GM19328 (cell line): Measurements from ENCODE around the gene TIMP2.
"Not testable (repeated sequence)": the region's sequence is repeated elsewhere in the genome, so short reads cannot be mapped to it uniquely, and the experiment has no call there.

ENCODE experiments used
- ATAC-seq: cut with Tn5 transposase; IDR thresholded peaks from one replicate; pipeline ENCODE4 v1.9.1; 2021; ENCODE audit warnings: mild to moderate bottlenecking, moderate library complexity; ENCODE audit not compliant: unreplicated experiment

Gene TIMP2

DNA sequence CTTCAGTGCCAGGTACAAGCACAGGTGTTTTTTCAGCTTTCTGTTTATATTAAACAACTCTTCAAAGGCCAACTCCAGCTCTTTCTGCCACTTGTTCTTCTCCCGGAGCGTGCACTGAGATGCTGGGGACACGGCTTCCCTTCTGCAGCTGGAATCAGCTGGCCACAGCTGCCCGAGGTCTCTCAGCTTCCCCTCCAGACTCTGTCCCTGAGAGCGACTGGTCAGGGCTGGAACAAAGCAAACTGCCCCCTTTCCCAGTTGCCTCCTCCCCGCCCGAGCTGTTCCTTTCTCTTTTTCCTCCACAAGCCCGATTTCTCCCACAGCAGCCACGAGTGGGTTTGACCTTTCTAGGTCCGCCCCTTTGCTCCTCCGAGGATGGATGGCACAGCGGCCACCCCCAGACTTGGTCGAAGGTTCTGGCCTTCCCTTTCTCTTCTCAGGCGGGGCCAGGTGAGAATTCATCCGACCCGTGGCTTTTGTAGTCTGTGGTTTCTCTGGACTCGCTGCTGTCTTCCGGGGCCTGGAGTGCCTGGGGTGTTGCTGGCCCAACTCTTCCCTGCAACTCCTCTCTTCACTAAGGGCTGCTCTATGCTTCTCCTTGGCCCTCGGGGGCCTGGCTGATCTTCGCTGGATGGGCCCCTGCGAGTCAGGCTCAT is 33.7 kb downstream of the TIMP2 start:
- ATAC-seq = no peak

DNA sequence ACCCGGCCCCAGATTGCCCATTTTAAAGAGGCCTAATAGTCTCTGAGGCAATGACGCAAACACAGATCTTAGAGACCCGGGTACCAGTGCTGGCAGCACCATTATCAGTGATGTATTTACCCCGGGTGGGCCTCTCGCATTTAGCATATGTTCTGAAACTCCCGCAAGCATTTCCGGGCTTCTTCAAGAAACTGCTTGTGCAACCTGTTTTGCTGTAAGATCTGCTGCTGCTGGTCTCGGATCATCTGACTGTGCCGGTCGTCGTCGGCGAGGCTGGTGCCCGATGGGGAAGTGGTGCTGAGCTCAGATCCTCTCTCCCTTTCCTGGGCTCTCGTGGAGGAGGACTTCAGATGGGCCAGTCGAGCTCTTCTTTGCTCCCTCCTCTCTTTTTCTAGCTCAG is 34.7 kb downstream of the TIMP2 start:
- no peak for ATAC-seq

DNA sequence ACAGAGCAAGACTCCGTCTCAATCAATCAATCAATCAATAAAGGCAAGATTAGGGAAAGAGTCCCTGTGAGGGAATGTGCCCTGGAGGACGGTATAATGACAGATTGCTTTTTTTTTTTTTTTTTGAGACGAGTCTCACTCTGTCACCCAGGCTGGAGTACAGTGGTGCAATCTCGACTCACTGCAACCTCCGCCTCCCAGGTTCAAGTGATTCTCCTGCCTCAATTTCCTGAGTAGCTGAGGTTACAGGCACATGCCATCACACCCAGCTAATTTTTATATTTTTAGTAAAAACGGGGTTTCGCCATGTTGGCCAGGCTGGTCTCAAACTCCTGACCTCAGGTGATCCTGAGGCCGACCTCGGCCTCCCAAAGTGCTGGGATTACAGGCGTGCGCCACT is 35.1 kb downstream of the TIMP2 start:
- not testable (repeated sequence) for ATAC-seq

DNA sequence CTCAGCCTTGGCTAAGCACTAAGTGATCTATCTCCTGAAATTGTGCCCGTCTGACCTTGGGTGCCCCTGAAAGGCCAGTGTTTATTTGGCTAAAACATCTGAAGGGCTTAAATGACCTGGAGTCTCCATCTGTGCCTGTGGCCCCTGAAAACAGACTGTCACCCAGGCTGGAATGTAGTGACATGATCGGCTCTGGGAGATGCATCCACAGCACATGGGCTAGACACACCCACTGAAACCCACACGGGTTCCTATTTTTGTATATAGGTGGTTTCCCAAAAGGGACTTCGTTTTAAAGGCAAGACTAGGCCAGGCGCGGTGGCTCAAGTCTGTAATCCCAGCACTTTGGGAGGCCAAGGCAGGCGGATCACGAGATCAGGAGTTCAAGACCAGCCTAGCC is 35.7 kb downstream of the TIMP2 start:
- ATAC-seq = no peak

DNA sequence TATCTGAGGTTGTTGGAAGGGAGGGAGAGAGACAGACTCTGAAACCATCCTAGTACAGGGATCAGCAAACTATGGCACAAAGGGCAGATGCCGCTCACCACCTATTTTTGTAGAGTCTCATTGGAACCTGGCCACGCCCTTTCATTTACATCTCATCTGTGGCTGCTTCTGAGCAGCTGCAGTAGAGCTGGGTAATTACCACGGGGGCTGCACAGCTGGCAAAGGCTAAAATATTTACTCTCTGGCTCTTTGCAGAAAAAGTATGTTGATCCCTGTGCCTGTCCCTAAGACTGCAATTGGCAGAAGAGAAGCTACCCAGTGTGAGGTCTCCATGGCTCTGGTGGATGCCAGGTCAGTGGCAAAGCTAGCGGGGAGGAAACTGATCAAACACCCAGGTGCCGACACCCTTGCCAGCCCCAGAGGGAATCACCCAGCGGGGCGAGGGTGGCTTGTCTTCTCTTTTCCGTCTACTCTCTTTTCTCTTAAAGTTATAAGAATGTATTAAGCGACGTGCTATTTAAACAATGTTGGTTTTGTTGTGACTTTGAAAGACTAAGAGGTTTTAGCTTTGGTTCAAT is 36.2 kb downstream of the TIMP2 start:
- ATAC-seq = no peak

GRCh38 chr17:78886954-78887353 is 38.2 kb downstream of the TIMP2 start:
- no peak for ATAC-seq

- ATAC-seq = no peak
Measured at GRCh38 chr17:78885956-78886355, 39.2 kb downstream of the TIMP2 start.

- no peak for ATAC-seq
Measured at GRCh38 chr17:78884876-78885667, 40.1 kb downstream of the TIMP2 start.

DNA sequence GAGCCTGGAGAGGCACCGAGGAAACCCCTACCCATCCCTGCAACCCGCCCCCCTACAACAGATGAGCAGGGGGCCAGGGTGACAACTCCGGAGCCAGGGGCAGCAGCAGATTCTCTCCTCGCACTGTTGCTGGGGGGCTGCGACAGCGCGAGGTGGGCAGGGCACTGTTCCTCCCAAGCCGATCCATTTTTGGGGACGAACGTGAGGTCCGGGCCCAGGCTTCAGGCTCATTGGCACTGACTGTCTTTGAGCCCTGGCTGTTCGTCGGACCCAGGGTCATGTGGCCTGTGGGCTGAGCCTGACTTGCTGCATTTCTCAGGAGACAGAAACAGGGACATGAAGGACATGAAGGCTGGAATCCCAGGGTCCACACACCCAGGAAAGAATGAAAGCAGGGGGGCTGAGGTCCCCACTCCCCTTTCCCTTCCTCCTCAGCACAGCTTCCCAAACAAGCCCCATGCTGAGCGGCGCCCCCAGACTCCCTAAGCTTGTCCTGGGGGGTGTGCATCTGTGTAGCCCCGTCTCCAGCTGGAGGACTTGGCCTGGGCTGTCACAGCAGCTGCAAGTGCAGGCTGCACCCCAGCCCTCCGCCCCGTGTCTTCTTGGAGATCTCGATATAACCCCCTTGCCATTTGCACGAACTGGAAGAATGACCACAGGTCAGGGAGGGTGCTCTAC is 40.9 kb downstream of the TIMP2 start:
- no peak for ATAC-seq

DNA sequence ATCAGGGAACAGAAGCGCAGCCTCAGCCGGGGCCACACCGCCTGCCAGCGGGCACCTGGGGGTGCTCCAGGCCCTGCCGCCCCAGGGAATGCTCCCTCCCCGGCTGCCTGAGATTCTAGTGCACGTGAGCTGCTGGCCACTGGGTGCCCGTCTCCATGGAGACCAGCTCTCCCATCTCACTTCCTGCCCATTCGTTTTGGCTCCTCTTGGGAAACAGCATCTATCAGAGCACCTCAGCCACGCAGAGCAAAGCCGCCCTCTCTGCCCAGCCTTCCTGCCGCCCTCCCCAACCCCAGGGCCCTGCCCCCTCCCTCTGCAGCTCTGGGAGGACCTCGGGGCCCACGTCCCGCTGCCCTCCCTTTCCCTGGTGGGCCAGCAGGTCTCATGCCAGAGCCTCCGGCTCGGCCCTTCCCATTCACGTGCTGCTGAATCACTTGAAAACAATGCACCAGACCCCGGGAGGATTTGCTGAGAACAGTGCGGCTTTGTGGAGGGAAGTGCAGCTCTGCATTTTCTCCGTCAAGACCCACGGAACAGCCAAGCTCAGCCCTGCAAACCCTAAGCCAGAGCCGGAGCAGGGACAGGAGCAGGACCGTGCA is 41.6 kb downstream of the TIMP2 start:
- ATAC-seq = no peak

GRCh38 chr17:78883089-78883532 is 42.1 kb downstream of the TIMP2 start:
- no peak for ATAC-seq

- ATAC-seq = no peak
Measured at GRCh38 chr17:78882540-78883088, 42.6 kb downstream of the TIMP2 start.

DNA sequence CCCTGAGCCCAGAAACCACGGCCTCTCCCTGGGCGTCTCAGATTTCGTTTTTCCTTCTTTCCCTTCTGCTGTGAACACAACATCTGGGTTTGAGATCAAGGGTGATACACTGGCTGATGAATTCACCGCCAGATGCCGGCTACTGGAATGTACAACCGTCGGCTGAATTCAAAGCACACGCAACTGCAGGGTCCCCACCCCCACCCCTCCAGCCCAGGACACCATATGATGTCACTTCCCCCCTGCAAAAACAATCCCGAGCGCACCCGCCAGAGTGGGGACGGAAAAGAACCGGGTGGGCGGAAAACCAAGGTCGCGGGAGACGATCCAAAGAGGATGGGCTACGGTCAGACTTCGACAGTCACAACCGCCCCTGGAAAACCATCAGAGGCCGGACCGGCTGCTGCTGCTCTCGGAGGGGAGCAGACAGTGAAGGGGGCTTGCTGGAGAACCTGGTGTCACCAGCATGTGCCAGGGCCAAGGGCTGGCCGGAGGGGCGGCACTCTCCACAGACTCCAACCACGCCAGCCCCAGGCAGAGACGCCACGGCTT is 45.5 kb downstream of the TIMP2 start:
- no peak for ATAC-seq

- ATAC-seq = no peak
Measured at GRCh38 chr17:78878871-78879527, 46.2 kb downstream of the TIMP2 start.

- no peak for ATAC-seq
Measured at GRCh38 chr17:78878261-78878660, 46.9 kb downstream of the TIMP2 start.

- ATAC-seq = not testable (repeated sequence)
Measured at GRCh38 chr17:78876954-78877517, 48.2 kb downstream of the TIMP2 start.

GRCh38 chr17:78876094-78876597 is 49.0 kb downstream of the TIMP2 start:
- no peak for ATAC-seq

DNA sequence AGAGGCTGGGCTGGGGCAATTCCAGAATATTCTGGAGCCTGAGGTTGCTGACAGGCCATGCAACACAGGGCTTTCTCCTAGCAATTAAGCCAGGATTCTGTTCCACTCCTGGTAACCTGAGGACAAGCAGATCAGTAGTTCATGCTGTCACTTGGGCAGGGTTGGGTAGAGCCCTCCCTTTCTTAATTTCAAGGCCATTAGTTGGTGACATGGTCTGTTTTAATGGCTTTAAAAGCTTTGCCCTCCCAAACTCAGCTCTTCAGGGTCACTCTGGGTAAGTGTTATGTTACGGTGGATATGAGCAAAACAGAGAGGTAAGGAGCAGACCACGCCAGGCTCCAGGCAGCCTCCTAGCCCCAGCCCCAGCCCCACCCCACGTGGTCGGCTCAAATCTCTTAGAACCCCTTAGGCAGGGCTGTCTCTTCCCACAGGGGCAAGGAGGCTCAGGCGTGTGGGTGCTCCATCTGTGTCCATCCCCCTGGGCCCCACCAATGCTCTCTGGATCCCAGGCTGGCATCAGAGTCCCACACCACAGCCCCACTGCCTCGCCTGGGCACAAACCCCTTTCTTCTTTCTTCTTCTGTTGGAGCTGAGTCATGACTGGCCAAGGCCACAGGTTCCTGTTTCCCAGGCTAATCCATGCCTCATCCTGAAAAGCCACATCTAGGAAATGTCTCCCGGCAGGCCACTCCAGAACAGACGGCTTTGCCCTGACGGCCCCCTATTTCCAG is 49.7 kb downstream of the TIMP2 start:
- ATAC-seq = no peak
